ENCODE data around the gene DECR2. TPM values are rescaled to one million over a fixed set of nuclear protein-coding genes. Genes with fewer than 3 reads are reported as not detected.
"Not testable (repeated sequence)": the region's sequence is repeated elsewhere in the genome, so short reads cannot be mapped to it uniquely, and the experiment has no call there.

The DECR2 gene
- total RNA-seq, 1 experiment from 2014 or later, result 11.9 TPM

- DNase-seq (ENCODE audit: low read depth, low spot score), result no peak
- in situ Hi-C loops (cut with HindIII; ENCODE audit: low pct_unique_long_range_greater_than_20kb, low sequenced_read_pairs), result no loop called here
Measured at GRCh38 chr16:375927-376816, 25.5 kb upstream of the DECR2 start.

DNA sequence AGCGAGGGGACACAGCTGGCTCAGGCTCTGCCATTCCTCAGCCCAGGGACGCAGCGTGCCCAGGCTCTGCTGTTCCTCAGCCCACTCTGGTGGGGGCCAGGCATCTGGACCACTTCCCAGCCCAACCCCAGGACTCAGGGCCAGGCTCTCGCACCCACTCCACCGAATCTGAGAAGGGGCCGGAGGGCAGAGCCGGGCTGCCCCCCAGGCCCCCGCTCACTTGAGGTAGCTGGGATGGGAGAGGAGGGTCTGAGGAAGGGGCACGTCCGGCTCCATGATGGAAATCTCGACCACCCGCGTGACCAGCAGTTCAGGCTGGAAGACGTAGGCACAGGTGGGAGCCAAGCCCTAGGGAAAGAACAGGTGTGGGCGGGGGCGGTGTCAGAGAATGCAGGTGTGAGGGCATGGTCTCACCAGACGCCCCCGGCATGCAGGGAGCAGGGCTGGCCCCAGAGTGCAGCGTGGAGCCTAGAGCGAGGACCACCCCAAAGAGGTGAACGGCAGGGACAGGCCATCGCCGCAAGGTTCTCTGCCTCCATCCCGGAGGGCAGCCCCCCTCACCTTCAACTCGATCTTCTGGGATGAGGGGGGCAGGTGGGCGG, 24.8 kb upstream of the DECR2 start:
- no peak for DNase-seq (ENCODE audit: low read depth, low spot score)
- in situ Hi-C loops (cut with HindIII; ENCODE audit: low pct_unique_long_range_greater_than_20kb, low sequenced_read_pairs), result no loop called here

- DNase-seq (ENCODE audit: low read depth, low spot score), result no peak
- in situ Hi-C loops (cut with HindIII; ENCODE audit: low pct_unique_long_range_greater_than_20kb, low sequenced_read_pairs), result no loop called here
Measured at GRCh38 chr16:377419-377951, 24.2 kb upstream of the DECR2 start.

GRCh38 chr16:378113-378820, 23.4 kb upstream of the DECR2 start:
- in situ Hi-C loops (cut with HindIII; ENCODE audit: low pct_unique_long_range_greater_than_20kb, low sequenced_read_pairs); DNase-seq (ENCODE audit: low read depth, low spot score): not testable (repeated sequence)

DNA sequence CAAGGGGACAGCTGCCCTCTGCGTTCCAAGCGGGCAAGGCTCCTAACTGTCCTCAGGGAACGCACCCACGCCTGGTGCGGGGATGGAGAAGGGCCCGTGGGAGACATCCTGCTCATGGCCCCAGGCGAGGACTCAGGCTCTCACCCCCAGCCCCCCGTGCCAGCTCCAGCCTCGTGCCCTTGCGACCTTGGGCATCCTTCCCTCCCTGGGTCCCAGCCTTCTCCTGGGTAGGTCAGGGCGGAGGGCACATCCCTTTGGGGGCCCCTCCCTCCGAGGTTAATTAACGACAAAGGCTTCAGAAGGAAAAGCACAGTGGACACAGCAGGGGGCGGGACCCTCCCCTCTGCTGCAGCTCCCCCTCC, 22.9 kb upstream of the DECR2 start:
- DNase-seq (ENCODE audit: low read depth, low spot score), result no peak
- in situ Hi-C loops (cut with HindIII; ENCODE audit: low pct_unique_long_range_greater_than_20kb, low sequenced_read_pairs), result no loop called here

DNA sequence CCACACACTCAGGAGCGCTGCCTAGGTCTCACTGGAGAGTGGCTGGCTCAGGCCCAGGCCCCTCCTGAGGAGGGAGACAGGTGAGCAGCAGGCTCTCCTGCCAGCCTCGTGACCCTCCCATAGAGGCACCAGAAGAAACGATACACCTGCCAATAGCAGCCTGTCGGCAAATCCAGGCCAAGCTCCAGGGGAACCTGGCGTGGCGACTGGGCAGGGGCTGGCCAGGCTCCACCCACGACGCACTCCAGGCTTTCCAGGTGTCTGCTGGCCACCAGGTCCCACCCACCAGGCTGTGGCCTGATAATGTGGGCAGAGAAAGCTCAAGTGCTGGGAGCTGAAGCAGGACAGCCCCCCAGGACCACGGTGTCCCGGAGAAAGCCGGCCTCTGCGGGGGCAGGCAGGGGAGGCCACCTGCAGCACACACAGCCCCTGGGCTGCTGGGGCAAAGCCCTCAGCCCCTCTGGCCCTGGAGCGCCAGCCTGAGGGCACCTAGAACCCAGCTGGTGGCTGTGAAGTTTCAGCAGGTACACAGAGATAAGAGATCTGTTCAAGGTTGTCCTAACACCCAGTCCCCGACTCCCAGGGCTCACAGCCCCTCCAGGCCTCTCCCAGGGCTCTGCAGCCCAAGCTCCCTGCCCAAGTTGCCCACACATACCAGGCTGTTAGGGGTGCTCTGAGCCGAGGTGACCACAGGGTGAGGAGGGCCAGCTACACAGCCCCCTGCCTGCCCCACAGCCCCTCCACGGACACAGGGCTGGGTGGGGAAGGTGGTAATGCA, 22.3 kb upstream of the DECR2 start:
- DNase-seq (ENCODE audit: low read depth, low spot score), result no peak
- in situ Hi-C loops (cut with HindIII; ENCODE audit: low pct_unique_long_range_greater_than_20kb, low sequenced_read_pairs), result no loop called here

DNA sequence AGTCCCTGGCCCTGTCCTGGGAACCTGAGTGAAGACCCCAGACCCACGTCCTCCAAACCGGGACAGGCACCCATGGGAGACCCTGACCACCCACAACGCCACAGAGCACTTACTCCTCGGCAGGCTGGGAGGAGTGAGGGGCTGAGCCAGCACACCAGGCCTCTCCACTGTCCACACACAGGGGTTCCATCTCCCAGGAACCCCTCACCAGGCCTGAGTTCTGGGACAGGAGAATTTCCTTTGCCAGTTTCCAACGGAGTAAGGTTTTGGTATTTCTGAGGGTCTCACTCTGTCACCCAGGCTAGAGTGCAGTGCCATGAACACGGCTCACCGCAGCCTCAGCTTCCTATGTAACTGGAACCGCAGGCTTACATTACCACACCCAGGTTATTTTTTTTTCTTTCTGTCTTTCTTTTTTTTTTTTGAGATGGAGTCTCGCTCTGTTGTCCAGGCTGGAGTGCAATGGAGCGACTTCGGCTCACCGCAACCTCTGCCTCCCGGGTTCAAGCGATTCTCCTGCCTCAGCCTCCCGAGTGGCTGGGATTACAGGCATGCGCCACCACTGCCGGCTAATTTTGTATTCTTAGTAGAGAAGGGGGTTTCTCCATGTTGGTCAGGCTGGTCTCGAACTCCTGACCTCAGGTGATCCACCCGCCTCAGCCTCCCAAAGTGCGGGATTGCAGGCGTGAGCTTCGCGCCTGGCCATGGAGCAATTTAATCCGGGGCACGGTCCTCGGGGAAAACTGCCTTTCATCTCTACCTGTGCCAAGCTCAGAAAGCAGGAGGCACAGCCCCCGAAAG, 21.5 kb upstream of the DECR2 start:
- no peak for DNase-seq (ENCODE audit: low read depth, low spot score)
- in situ Hi-C loops (cut with HindIII; ENCODE audit: low pct_unique_long_range_greater_than_20kb, low sequenced_read_pairs), result no loop called here

DNA sequence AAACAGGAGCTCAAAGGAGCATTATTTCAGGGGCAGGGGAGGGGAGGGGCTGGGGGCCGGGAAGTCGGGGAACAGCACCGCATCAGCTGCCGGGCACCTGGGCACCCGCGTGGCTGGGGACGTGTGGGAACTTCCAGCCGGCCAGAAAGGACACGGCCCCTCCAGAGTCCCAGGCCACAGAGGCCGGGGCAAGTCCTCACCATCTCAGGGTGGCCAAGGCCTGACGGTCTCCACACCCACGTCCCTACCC, 21.0 kb upstream of the DECR2 start:
- no peak for DNase-seq (ENCODE audit: low read depth, low spot score)
- in situ Hi-C loops (cut with HindIII; ENCODE audit: low pct_unique_long_range_greater_than_20kb, low sequenced_read_pairs), result no loop called here

DNA sequence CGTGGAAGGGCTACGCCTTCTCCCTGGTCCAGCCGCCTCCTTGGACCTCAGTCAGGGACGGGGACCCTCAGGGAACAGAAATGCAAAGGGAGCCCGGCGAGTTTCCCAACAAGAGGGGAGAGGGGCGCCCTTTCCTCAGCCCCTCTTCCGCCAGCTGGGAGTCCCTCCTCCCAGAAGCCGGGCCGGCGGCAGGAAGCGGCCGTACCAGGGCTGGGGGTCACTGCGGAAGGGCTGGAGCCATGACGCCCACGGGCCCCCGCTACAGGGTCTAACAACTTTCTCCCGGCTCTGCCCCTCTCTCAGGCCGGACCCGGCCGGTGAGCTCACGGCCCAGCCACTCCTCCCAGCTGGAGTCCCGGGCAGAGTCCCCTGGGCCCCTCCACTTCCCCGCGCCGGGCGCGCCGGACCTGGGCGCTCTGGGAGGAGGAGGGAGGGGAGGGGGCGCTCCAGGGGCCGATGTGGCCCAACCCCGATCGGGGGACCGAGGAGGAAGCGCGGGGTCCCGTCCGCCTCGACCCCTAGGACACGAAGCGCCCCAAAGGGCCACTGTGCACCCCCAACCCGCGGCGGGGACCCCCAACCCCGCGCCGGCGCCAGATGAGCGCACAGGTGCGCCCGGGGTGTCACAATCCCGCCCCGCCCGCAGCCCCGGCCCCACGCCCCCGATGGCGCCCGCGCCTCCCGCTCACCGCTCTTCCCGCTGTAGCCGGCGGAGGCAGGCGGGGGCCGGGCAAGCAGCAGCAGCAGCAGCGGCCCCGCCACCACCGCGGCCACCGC, 20.5 kb upstream of the DECR2 start:
- no peak for DNase-seq (ENCODE audit: low read depth, low spot score)
- in situ Hi-C loops (cut with HindIII; ENCODE audit: low pct_unique_long_range_greater_than_20kb, low sequenced_read_pairs), result no loop called here

- in situ Hi-C loops (cut with HindIII; ENCODE audit: low pct_unique_long_range_greater_than_20kb, low sequenced_read_pairs), result no loop called here
- peak; percentile 49 for DNase-seq (ENCODE audit: low read depth, low spot score)
Measured at GRCh38 chr16:381789-382717, 19.6 kb upstream of the DECR2 start, which contains the start of gene PGAP6. Gene PGAP6, minus strand, starts transcription at chr16:381978. Its CDS starts 157 bp downstream, at chr16:381821.

DNA sequence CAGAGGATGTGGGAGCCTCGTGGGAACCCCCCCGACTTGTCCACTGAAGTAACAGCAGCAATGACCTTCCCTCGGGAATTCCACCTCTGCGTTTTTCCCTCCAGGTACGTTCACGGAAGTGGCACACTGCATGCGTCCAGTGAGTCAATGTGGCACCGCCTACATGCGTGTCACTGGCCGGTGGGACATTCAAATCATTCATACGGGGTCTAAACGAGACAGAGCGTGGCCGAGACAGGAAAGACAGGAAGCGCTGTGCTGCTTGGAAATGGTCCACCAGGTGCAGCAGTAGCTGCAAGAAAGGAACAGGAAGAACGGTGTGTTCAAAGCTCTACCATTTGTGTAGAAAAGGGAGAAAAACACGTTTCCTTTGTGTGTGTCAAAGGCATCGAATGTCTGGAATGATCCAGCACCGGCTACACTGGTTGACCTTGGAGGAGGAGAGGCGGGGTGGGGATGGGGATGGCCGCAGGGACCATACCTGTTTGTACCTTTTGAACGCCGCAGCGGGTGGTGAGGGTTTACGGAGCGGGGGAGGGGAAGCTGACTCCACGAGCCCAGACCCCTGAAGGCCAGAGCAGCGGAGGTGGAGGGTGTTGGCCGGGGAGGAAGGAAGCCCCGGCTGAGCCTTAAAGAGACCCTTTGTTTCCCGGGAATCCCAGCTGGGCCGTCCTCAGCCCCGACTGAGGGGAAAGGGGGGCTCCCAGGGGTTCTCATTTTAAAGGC, 18.2 kb upstream of the DECR2 start:
- peak; percentile 49 for DNase-seq (ENCODE audit: low read depth, low spot score)
- in situ Hi-C loops (cut with HindIII; ENCODE audit: low pct_unique_long_range_greater_than_20kb, low sequenced_read_pairs), result no loop called here

GRCh38 chr16:386641-387156, 15.0 kb upstream of the DECR2 start:
- in situ Hi-C loops (cut with HindIII; ENCODE audit: low pct_unique_long_range_greater_than_20kb, low sequenced_read_pairs), result no loop called here
- DNase-seq (ENCODE audit: low read depth, low spot score), result peak; percentile 96

- DNase-seq (ENCODE audit: low read depth, low spot score); in situ Hi-C loops (cut with HindIII; ENCODE audit: low pct_unique_long_range_greater_than_20kb, low sequenced_read_pairs): not testable (repeated sequence)
Measured at GRCh38 chr16:387761-388666, 13.7 kb upstream of the DECR2 start.

DNA sequence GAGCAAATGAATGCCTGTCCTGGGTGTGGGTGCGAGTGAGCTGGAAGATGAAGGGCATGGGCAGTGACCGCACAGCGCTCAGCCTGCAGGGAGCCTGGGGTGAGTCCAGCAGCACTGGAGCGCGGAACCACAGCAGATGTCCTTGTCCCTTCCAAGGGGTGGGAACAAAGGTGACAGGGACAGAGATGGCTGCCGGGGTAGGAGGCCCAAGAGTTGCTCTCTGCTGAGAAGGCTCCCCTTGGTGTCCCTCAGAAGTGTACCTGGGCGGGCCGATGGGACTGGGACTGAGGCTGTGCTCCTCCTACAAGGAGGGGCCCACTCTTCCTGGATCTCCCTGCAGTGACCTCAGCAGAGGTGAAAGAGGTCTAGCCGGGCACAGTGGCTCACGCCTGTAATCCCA, 12.3 kb upstream of the DECR2 start:
- DNase-seq (ENCODE audit: low read depth, low spot score), result no peak
- in situ Hi-C loops (cut with HindIII; ENCODE audit: low pct_unique_long_range_greater_than_20kb, low sequenced_read_pairs), result no loop called here

Measured in SK-MEL-5 (cell line).